ENCODE data around the gene TP53. TPM values are rescaled to one million over a fixed set of nuclear protein-coding genes. Genes with fewer than 3 reads are reported as not detected.

TP53 gene
- total and polyA plus RNA-seq, 2 of the 4 experiments (the other 2 are of a cell fraction): 31.2 to 48.5 TPM

Other genes with a start within 250 kb of the TP53 start
- gene FGF11, start 248.0 kb downstream of the TP53 start, total RNA-seq (2012; rRNA removed): 0.18 and 0.28 TPM in 2 replicates
- 0.99 and 1.1 TPM in 2 replicates for gene FGF11, start 248.0 kb downstream of the TP53 start, polyA plus RNA-seq (2012; rRNA removed)
- gene CHRNB1, start 242.4 kb downstream of the TP53 start, total RNA-seq (2012; rRNA removed): 4.2 and 4.3 TPM in 2 replicates
- gene CHRNB1, start 242.4 kb downstream of the TP53 start, polyA plus RNA-seq (2012; rRNA removed): 6.0 and 6.4 TPM in 2 replicates
- 6.3 and 8.3 TPM in 2 replicates for gene ZBTB4, start 207.9 kb downstream of the TP53 start, total RNA-seq (2012; rRNA removed)
- gene ZBTB4, start 207.9 kb downstream of the TP53 start, polyA plus RNA-seq (2012; rRNA removed): 20.1 and 20.3 TPM in 2 replicates
- not detected in 2 replicates for gene SLC35G6, start 206.0 kb downstream of the TP53 start, total RNA-seq (2012; rRNA removed)
- not detected in 2 replicates for gene SLC35G6, start 206.0 kb downstream of the TP53 start, polyA plus RNA-seq (2012; rRNA removed)
- gene POLR2A, start 203.1 kb downstream of the TP53 start, total RNA-seq (2012; rRNA removed): 56.4 and 56.6 TPM in 2 replicates
- 38.4 and 54.0 TPM in 2 replicates for gene POLR2A, start 203.1 kb downstream of the TP53 start, polyA plus RNA-seq (2012; rRNA removed)
- gene TNFSF12, start 138.4 kb downstream of the TP53 start, total RNA-seq (2012; rRNA removed): 2.7 and 3.6 TPM in 2 replicates
- gene TNFSF12, start 138.4 kb downstream of the TP53 start, polyA plus RNA-seq (2012; rRNA removed): 22.0 and 23.1 TPM in 2 replicates
- 0.56 TPM in 1 of 2 replicates, not detected in the other for gene TNFSF13, start 128.7 kb downstream of the TP53 start, total RNA-seq (2012; rRNA removed)
- 0.98 and 1.3 TPM in 2 replicates for gene TNFSF13, start 128.7 kb downstream of the TP53 start, polyA plus RNA-seq (2012; rRNA removed)
- gene SENP3, start 125.6 kb downstream of the TP53 start, total RNA-seq (2012; rRNA removed): 72.8 and 120 TPM in 2 replicates
- 74.7 and 82.4 TPM in 2 replicates for gene SENP3, start 125.6 kb downstream of the TP53 start, polyA plus RNA-seq (2012; rRNA removed)
- 16.0 and 23.3 TPM in 2 replicates for gene CD68, start 107.9 kb downstream of the TP53 start, total RNA-seq (2012; rRNA removed)
- 43.1 and 55.0 TPM in 2 replicates for gene CD68, start 107.9 kb downstream of the TP53 start, polyA plus RNA-seq (2012; rRNA removed)
- gene MPDU1, start 103.6 kb downstream of the TP53 start, total RNA-seq (2012; rRNA removed): 142 and 149 TPM in 2 replicates
- gene MPDU1, start 103.6 kb downstream of the TP53 start, polyA plus RNA-seq (2012; rRNA removed): 135 and 152 TPM in 2 replicates
- gene SOX15, start 97.4 kb downstream of the TP53 start, total RNA-seq (2012; rRNA removed): 0.18 and 0.28 TPM in 2 replicates
- 0.62 and 1.0 TPM in 2 replicates for gene SOX15, start 97.4 kb downstream of the TP53 start, polyA plus RNA-seq (2012; rRNA removed)
- 38.6 and 39.1 TPM in 2 replicates for gene FXR2, start 72.6 kb downstream of the TP53 start, total RNA-seq (2012; rRNA removed)
- gene FXR2, start 72.6 kb downstream of the TP53 start, polyA plus RNA-seq (2012; rRNA removed): 55.9 and 59.8 TPM in 2 replicates
- gene SAT2, start 59.7 kb downstream of the TP53 start, total RNA-seq (2012; rRNA removed): 20.4 and 21.4 TPM in 2 replicates
- gene SAT2, start 59.7 kb downstream of the TP53 start, polyA plus RNA-seq (2012; rRNA removed): 43.8 and 45.9 TPM in 2 replicates
- 0.36 TPM in 1 of 2 replicates, not detected in the other for gene SHBG, start 57.4 kb downstream of the TP53 start, total RNA-seq (2012; rRNA removed)
- gene SHBG, start 57.4 kb downstream of the TP53 start, polyA plus RNA-seq (2012; rRNA removed): 0.38 and 0.40 TPM in 2 replicates
- gene ATP1B2, start 36.6 kb downstream of the TP53 start, total RNA-seq (2012; rRNA removed): not detected in 2 replicates
- gene ATP1B2, start 36.6 kb downstream of the TP53 start, polyA plus RNA-seq (2012; rRNA removed): 0.02 TPM in 1 of 2 replicates, not detected in the other
- 5.0 and 6.6 TPM in 2 replicates for gene WRAP53, start 987 bp upstream of the TP53 start, total RNA-seq (2012; rRNA removed)
- 9.4 and 9.5 TPM in 2 replicates for gene WRAP53, start 987 bp upstream of the TP53 start, polyA plus RNA-seq (2012; rRNA removed)
- 0.54 and 0.56 TPM in 2 replicates for gene EFNB3, start 17.7 kb upstream of the TP53 start, total RNA-seq (2012; rRNA removed)
- 2.0 TPM in 2 replicates for gene EFNB3, start 17.7 kb upstream of the TP53 start, polyA plus RNA-seq (2012; rRNA removed)
- under 0.01 TPM in 2 replicates for gene DNAH2, start 30.3 kb upstream of the TP53 start, total RNA-seq (2012; rRNA removed)
- gene DNAH2, start 30.3 kb upstream of the TP53 start, polyA plus RNA-seq (2012; rRNA removed): 0.01 and 0.02 TPM in 2 replicates
- gene KDM6B, start 146.7 kb upstream of the TP53 start, total RNA-seq (2012; rRNA removed): 0.72 and 1.1 TPM in 2 replicates
- 3.5 and 4.5 TPM in 2 replicates for gene KDM6B, start 146.7 kb upstream of the TP53 start, polyA plus RNA-seq (2012; rRNA removed)
- gene TMEM88, start 167.6 kb upstream of the TP53 start, total RNA-seq (2012; rRNA removed): not detected in 2 replicates
- gene TMEM88, start 167.6 kb upstream of the TP53 start, polyA plus RNA-seq (2012; rRNA removed): 1.9 and 2.1 TPM in 2 replicates
- 40.7 and 62.2 TPM in 2 replicates for gene NAA38, start 170.1 kb upstream of the TP53 start, total RNA-seq (2012; rRNA removed)
- gene NAA38, start 170.1 kb upstream of the TP53 start, polyA plus RNA-seq (2012; rRNA removed): 76.8 and 122 TPM in 2 replicates
- gene CYB5D1, start 170.5 kb upstream of the TP53 start, total RNA-seq (2012; rRNA removed): 10.8 and 11.1 TPM in 2 replicates
- gene CYB5D1, start 170.5 kb upstream of the TP53 start, polyA plus RNA-seq (2012; rRNA removed): 7.0 and 8.8 TPM in 2 replicates
- gene CHD3, start 201.3 kb upstream of the TP53 start, total RNA-seq (2012; rRNA removed): 67.2 and 78.1 TPM in 2 replicates
- 55.1 and 65.4 TPM in 2 replicates for gene CHD3, start 201.3 kb upstream of the TP53 start, polyA plus RNA-seq (2012; rRNA removed)
- gene RNF227, start 228.8 kb upstream of the TP53 start, total RNA-seq (2012; rRNA removed): 1.3 and 1.4 TPM in 2 replicates
- gene RNF227, start 228.8 kb upstream of the TP53 start, polyA plus RNA-seq (2012; rRNA removed): 2.7 and 3.1 TPM in 2 replicates
- 0.36 and 0.56 TPM in 2 replicates for gene KCNAB3, start 242.4 kb upstream of the TP53 start, total RNA-seq (2012; rRNA removed)
- gene KCNAB3, start 242.4 kb upstream of the TP53 start, polyA plus RNA-seq (2012; rRNA removed): 4.2 and 4.9 TPM in 2 replicates
- 31.4 and 50.4 TPM in 2 replicates for gene TRAPPC1, start 244.5 kb upstream of the TP53 start, total RNA-seq (2012; rRNA removed)
- gene TRAPPC1, start 244.5 kb upstream of the TP53 start, polyA plus RNA-seq (2012; rRNA removed): 303 and 341 TPM in 2 replicates
- 12.5 and 12.7 TPM in 2 replicates for gene CNTROB, start 244.7 kb upstream of the TP53 start, total RNA-seq (2012; rRNA removed)
- 26.3 and 26.4 TPM in 2 replicates for gene CNTROB, start 244.7 kb upstream of the TP53 start, polyA plus RNA-seq (2012; rRNA removed)